ENCODE data around the gene ANTKMT. TPM values are rescaled to one million over a fixed set of nuclear protein-coding genes. Genes with fewer than 3 reads are reported as not detected.

The ANTKMT gene
- total and polyA plus RNA-seq, 2 donors (not counting 3 experiments of a cell fraction or from before 2014, with no cell fraction given) = 26.1 to 27.9 TPM

DNA sequence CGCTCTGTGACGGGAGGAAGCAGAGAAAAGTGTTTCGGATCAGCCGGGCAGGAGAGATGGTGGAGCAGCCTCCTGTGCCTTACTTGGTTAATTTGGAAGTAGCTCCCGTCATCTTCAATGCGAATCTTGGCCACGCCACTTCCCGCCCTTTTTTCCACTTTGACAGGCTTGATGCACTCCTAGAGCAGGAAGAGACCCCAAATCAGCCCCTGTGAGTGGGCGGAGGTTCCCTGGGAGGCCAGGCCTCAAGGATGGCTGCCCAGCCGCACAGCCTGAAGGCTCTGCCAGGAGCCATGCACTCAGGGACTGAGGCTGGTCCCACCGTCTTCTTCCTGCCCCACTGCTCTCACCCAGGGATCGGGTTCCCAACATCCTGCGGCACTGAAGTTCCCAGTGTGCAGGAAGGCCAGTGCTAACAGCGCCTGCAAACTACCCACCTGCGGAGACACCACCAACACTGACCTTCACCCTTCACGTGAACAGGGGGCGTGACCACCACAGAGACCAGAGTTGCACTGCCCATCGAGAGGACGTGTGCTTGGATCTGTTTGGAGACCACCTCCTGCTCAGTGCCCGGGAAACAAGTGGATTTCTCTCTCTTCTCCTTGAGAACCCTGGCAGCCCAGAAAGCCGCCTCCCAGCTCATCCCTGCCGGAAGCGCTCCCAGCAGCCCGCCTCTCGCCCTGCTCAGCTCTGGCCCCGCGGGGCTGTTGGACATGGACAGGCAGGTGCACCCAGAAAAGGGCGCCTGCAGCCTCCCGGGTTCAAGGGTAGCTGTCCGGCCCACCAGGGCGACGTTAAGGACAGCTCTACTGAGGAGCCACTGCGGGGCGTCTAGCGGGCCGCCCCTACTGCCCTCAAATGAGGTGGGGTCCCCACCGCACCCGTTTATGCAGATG, 18.9 kb downstream of the ANTKMT start:
- peaks cover 6% of the 10 kb centered on the region for H3K79me2 ChIP-seq (ENCODE audit: control insufficient read depth, insufficient read depth, low read length)
- intact Hi-C loops (cut with micrococcal nuclease) = loop anchor here (5.0 kb wide), 1 partner anchor 47 kb away; the partner anchor contains the start of genes CHTF18 and RPUSD1
- TF ChIP-seq EZH2 (IDR thresholded peaks at IDR 0.05; ENCODE audit: borderline replicate concordance, low read depth, low read length, severe bottlenecking) (no peak), POLR2AphosphoS5 (IDR thresholded peaks at IDR 0.05; ENCODE audit: insufficient read depth, low read depth, low read length) (no peak), JUN (IDR thresholded peaks at IDR 0.05; ENCODE audit: borderline replicate concordance, insufficient read depth, insufficient read length, low read depth) (no peak), MYC (IDR thresholded peaks at IDR 0.05; ENCODE audit: low read depth, low read length) (no peak), FOS (IDR thresholded peaks at IDR 0.05; ENCODE audit: borderline replicate concordance, insufficient read depth, low read length) (no peak), GATA2 (IDR thresholded peaks at IDR 0.05; ENCODE audit: insufficient read depth, insufficient read length, low read depth, low read length) (no peak), POLR2A (IDR thresholded peaks at IDR 0.05; ENCODE audit: low read depth, low read length) (no peak)
- TF ChIP-seq, protein P1, sequence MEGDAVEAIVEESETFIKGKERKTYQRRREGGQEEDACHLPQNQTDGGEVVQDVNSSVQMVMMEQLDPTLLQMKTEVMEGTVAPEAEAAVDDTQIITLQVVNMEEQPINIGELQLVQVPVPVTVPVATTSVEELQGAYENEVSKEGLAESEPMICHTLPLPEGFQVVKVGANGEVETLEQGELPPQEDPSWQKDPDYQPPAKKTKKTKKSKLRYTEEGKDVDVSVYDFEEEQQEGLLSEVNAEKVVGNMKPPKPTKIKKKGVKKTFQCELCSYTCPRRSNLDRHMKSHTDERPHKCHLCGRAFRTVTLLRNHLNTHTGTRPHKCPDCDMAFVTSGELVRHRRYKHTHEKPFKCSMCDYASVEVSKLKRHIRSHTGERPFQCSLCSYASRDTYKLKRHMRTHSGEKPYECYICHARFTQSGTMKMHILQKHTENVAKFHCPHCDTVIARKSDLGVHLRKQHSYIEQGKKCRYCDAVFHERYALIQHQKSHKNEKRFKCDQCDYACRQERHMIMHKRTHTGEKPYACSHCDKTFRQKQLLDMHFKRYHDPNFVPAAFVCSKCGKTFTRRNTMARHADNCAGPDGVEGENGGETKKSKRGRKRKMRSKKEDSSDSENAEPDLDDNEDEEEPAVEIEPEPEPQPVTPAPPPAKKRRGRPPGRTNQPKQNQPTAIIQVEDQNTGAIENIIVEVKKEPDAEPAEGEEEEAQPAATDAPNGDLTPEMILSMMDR (IDR thresholded peaks at IDR 0.05; ENCODE audit: extremely low read depth in 1 of 2, insufficient read depth in 1 of 2, low read depth in 1 of 2, low read length in 2 of 2) = no peak
- TF ChIP-seq, protein P2, sequence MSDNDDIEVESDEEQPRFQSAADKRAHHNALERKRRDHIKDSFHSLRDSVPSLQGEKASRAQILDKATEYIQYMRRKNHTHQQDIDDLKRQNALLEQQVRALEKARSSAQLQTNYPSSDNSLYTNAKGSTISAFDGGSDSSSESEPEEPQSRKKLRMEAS (IDR thresholded peaks at IDR 0.05; ENCODE audit: insufficient read depth, insufficient read length) = no peak
- peak overlapping the region; percentile 76 for H3K9ac ChIP-seq (replicated peaks; ENCODE audit: extremely low read depth, insufficient read depth, low read length)
- H3K4me1 ChIP-seq (ENCODE audit: control insufficient read depth, extremely low read depth, insufficient read depth, low read length) = peaks cover 10% of the 10 kb centered on the region
- H3K36me3 ChIP-seq (ENCODE audit: control insufficient read depth in 2 of 2, extremely low read depth in 1 of 2, insufficient read depth in 2 of 2, low read length in 2 of 2) = peaks cover 3 to 23% of the 10 kb centered on the region in 2 experiments
- dilution Hi-C loops (cut with MboI; ENCODE audit: extremely low pct_ligation_motif_present, low sequenced_read_pairs) = no loop called here
- H3K4me2 ChIP-seq (ENCODE audit: insufficient read depth, low read length) = peak overlapping the region; percentile 61
- H2AFZ ChIP-seq (ENCODE audit: low read depth, low read length) = peak overlapping the region; percentile 78
- H3K9me1 ChIP-seq (replicated peaks; ENCODE audit: control insufficient read depth, extremely low read depth, insufficient read depth, low read length) = no peaks in the 10 kb centered on the region
- DNase-seq (ENCODE audit: low read depth, low spot score) (no peak), FAIRE-seq (no peak)
- H3K27me3 ChIP-seq (ENCODE audit: control insufficient read depth in 2 of 2, insufficient read depth in 2 of 2, low read length in 2 of 2) = no peaks in the 10 kb centered on the region
- H4K20me1 ChIP-seq (replicated peaks; ENCODE audit: control insufficient read depth, extremely low read depth, insufficient read depth, low read length) = no peaks in the 10 kb centered on the region
- peak overlapping the region; percentile 48 to 82 (median 70) for H3K4me3 ChIP-seq (replicated peaks in 1 of 3; ENCODE audit: insufficient read depth in 1 of 3, low read depth in 1 of 3, low read length in 3 of 3)
- POLR2A ChIA-PET = no interaction called here
- BruUV-seq (replicated peaks) = no TSS peak
- CTCF ChIA-PET = interaction anchor here (0.8 to 1.5 kb wide), 4 partner anchors 14 to 49 kb away, joined by 3 to 7 read pairs (median 6); partner anchors contain the start of genes CCDC78, CHTF18, METRN and RPUSD1
- H3K27ac ChIP-seq (ENCODE audit: insufficient read depth, low read depth, low read length) = no peak overlapping the region
- H3K9me3 ChIP-seq (replicated peaks; ENCODE audit: control insufficient read depth, insufficient read depth, low read length) = no peaks in the 10 kb centered on the region

Data from endothelial cell of umbilical vein (primary cell).